NCI-H526 (cell line): ENCODE measurements around the gene TNFRSF12A.

Experiments
- DNase-seq, 2 experiments: peaks; one replicate each; lab custom pipeline; 2025; lab: John Stamatoyannopoulos, UW

The TNFRSF12A gene

DNA sequence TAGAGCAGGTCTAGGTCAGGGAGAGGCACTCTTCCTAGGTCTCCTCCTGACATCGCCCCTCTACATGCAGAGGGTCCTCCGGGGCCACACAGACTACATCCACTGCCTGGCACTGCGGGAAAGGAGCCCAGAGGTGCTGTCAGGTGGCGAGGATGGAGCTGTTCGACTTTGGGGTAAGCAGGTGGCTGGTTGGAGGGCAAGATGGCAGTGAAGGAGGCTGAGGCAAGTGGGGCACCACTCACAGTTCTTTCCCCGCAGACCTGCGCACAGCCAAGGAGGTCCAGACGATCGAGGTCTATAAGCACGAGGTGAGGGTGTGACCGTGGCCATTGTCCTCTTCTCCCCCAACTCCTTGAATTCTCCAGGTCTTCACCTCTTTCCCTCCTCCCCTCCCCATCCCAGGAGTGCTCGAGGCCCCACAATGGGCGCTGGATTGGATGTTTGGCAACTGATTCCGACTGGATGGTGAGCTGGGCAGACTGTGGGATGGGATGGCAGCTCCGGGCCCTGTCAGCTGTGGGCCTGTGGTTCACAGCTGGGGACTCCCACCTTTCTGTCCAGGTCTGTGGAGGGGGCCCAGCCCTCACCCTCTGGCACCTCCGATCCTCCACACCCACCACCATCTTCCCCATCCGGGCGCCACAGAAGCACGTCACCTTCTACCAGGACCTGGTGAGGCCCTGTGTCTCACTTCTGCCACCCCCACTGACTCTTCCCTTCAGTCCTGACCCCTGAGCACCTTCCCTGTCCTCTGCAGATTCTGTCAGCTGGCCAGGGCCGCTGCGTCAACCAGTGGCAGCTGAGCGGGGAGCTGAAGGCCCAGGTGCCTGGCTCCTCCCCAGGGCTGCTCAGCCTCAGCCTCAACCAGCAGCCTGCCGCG, 6.7 kb downstream of the TNFRSF12A start:
- no peak for DNase-seq

DNA sequence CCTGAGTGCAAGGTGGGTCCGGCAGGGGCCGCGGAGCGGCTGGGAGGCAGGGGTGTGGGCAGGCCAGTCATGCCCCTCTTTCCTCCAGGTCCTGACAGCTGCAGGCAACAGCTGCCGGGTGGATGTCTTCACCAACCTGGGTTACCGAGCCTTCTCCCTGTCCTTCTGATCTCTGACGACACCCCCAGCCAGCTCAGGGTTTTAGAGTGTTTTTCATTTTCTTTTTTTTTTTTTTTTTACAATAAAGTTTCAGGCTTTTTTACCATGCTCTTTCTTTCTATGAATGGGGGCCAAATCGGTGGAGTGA, 7.3 kb downstream of the TNFRSF12A start:
- no peak for DNase-seq

DNA sequence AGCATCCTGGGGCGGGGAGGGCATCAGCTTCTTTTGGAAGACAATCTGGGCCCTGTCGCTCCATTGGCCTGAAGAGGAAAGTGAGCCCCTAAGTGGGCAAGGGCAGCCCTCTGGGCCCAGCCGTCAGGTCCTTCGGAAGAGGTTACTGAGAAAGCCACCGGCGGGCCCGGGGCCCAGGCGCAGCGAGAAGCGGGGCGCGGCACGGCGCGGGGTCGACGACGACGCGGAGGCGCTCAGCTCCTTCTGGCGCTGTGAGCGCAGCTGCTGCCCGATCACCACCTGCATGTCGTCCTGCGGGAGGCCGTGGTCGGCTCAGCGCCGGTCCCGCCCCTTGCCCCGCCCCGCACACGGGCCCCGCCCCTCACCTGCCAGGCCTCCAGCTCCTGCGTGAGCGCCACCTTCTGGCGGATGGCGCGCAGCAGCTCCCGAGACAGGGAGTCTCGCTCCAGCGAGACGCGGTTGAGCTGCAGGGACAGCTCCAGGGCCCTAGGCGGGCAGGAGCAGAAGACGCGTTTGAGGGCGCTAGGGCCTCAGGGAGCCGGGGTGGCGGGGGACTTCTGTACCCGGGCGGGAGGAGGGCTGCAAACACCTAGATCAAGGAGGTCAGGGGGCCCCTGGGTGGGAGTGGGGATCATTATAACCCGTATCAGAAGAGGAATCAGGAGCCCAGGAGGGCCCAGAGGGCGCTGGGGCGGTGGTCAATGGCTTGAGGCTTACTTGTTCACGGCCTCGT, 8.0 kb downstream of the TNFRSF12A start:
- DNase-seq: peak; percentile 37 to 87

DNA sequence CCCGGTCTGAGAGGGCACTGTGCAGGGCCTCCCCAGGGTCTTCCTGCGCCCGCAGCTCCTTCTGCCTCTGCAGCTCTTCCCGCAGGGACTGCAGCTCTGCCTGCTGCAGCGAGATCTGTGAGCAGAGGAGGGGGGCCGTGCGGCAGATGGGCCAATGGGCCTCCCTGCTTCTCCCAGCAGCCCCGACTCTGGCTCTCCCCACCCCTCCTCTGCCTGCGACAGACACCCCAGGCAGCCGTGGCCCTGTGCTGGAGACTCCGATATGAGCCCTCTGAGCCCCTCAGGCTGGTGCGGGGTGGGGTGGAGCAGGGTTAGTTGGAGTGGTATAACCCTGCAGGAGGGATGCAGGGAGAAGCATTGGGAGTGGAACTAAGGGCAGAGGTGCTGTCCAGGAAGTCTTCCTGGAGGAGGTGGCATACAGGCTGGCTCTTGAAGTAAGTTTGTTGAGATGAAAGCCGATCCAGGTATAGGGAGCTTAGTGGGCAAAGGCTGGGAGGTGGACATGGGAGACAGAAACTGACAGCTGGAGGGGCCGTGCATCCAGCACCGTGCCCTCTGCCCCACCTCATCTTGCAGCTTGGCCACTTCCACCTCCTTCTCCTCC, 8.7 kb downstream of the TNFRSF12A start:
- no peak for DNase-seq

DNA sequence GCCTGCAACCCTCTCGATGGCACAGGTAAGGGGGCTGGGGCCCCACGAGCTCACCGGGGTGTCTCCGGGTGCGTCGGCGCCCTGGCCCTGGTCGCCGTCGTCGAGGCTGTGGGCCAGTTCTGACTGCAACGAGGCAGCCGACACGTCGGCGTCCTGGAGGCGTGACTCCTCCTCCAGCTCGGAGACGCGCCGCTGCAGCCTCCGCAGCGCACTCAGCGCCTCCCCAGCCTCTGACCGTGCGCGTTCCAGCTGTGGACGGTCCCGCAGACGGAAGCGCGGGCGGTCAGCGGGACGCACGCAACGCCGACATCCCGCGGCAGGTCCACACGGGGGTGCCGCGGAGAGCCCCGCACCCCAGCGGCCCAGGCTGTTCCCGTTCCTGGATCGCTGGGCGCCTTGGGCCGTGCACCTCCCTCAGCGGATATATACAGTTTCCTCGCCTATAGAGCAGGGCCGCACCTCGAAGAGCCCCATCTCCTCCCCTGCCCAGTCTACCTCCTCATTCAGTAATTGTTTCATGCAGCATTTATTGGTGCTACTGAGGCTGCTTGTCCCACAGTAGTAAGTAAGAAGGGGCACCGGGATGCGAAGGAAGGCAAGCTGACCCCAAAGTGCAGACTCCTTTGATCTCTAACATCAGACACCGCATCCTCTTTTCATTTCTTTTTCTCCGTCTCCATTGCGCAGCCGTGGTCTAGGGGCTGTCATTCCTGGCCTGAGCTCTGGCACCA, 9.5 kb downstream of the TNFRSF12A start:
- peak in 1 of 2 experiments; percentile 34 for DNase-seq

DNA sequence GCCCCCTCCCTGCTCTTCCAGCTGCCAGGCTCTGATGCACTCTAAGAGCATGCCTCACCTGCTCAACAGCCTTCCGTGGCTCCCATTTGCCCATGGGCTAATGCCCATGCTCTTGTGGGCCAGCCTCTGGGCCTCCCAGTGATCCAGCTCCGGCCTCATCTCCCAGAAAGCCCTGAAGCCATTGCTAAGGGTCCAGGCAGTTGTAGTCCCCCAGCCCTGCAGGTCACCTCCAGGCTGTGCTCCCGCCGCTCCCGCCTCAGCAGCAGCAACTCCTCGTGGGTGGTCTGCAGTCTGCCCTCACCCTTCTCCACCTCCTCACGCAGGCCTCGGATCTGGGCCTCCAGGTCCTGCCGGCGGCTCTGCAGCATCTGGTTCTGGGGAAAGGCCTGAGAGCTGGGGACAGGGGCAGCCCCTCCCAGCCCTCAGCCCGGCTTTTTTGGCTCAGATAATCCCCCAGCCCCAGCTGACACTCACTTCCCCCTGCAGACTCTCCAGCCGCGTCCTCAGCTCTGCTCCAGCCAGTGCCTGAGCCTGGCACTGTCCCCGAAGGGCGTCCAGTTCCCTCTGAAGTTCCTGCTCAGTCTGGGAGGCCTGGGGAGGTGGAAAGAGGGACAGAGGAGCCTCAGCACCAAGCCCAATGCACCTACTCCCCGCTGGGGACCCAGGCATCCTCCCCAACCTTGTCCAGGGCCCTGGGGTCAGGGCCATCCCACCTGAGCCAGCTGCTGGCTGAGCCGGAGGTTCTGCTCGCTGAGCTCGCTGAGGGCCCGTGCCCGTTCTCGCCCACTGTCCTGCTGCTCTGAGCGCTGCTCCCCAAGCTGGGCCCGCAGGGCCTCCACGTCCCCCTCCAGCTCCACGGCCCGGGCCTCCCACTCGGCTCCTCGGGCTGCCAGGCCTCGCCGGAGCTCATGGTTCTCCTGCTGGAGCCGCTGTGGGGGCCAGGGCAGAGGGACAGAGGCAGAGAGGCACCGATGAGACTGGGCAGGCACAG, 10.3 kb downstream of the TNFRSF12A start:
- DNase-seq: no peak

DNA sequence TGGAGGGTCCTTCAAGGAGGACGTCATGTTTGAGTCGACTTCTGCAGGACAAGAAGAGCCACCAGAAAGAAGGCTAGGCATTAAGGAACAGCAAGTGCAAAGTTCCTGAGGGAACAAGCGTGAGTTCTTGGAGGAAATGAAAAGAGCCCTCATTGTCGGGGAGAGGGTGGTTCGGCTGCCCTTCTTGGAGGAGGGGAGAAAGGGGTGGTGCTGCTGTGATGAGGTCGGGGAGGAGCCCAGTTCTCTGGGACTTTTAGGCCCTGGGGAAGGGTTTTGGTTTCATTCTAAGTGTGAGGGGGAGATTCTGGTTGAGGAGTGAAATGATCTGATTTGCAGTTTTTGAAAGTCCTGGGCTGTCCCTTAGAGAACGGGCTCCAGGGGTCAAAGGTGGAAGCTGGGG, 12.5 kb downstream of the TNFRSF12A start:
- DNase-seq: no peak

DNA sequence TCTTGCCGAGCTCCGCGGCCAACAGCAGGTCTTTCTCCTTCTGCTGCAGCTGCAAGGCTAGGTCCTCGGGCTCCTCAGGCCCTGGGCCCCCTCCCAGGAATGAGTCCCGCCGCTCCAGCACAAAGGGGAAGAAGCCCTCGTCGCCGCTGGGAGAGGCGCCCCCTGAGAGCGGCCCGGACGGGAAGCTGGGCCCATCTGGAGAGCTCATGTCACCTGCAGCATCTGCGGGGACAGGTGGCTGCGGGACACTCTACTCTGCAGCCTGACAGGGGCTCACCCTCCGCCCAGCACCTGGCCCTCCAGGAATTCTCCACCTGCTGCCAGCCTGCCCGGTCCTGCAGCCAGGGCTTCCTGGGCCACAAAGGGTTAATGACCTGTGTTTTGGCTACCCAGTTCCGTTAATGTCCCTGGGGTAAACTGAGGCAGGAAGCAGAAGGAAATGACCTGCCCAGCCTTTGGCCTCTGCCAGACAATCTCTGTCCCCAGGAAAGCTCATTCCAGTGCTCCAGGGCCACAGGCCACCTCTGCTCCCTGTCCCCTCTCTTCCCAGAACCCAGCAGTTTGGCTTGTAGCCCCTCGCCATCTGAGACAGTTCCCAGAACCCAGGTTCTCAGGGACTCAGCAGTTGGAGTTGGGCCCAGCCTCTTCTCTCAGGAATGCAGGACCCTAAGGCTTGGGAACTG, 15.3 kb downstream of the TNFRSF12A start:
- DNase-seq: no peak

DNA sequence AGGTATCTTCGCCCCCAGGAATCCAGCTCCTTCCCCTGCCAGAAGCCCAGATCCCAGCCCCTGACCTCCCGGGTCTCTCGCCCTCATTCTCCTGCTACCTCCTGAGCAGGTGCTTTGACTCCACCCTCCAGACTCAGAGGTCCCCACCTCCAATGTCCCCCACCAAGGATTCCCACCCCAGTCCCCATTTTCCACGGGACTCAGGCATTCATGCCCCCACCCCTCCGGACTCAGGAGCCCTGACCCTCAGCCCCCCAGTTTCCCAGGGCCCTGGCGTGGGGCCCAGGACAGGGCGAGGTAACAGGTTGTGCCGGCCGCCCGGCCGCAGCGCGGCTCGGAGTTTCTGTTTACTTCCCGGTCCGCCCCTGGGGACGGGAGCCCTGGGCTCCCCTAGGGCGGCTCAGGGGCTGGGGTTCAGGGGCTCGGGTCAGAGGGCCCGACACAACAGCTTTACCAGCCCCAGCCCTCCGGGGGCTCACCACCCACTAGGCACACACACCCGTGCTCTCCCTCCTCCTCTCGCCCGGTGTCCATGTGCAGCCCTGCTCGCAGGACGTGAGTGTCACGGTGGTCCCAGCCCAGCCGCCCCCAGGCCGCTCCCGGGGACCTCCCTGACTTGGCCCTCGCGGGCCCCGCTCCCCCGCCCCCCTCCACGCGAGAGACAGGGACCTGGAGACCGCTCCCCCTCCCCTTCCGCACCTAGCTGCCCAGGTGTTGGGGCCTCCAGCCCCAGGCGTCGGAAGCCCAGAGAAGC, 16.0 kb downstream of the TNFRSF12A start:
- no peak for DNase-seq

DNA sequence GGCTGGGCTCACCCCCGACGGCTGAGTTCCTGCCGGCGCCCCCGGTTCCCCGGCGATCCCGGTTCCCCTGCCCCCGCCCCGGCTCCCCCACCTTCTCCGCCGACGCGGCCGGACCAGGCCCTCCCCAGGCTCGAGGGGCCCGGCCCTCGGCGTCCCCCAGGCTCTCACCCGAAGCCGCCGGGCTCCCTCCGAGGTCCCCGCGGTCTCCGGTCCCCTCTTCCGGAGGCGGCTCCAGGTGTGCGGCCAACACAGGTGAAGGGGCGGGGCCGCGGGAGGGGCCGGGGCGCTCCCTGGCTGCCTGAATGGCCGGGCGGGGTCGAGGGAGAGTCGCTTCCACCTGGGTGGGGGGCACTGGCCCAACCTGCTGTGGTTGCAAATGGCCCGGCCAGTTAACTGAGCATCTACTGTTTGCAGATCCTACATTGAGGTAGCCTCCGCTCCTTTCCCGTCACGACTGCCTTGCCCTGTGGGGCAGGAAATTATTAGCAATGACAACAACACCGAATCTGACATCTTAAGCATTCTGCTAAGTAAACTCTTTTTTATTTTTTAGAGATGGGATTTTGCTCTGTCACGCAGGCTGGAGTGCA, 16.7 kb downstream of the TNFRSF12A start, which contains the start of gene BICDL2:
Gene BICDL2 (minus strand): TSS at position 219 of the 590 bp plus-strand sequence. CDS start 1,448 bp downstream, outside the sequence.
- DNase-seq: peak in 1 of 2 experiments; percentile 17

DNA sequence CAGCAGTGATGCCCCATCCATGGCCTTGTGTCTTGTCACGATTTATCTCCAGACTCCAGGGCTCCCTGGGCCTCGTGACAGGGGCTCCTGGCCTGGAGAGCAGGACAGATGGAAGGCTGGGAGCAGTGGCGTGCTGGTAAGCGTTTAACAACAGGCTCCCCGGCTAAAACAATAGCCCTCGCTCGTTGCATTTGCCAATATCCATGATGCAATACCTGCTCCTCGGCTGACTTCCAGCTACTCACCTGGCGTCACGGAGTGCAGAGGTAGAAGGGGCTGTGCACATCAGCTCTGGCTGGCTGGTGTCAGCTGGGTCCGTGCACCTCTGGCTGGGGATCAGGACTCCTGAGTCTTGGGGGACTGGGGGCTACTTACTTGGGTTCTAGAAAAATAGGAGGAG, 18.1 kb downstream of the TNFRSF12A start:
- DNase-seq: peak in 1 of 2 experiments; percentile 31

DNA sequence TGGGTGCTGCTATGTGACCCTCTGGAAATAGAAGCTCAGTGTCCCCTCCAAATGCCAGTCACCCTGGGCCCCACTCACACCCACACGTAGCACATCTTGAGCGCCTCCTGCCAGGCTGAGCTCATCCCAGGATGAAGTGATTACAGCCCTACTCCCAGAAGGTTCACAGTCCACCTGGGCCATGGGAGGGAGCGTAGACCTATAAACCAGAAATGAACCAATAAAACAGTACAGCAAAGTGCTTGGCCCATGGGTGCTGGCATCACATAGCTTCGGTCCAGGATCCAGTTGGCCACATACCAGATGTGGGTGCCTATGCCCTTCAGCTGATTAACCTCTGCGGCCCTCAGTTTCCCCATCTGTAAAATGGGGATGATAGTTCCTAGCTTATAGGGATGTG, 18.7 kb downstream of the TNFRSF12A start:
- no peak for DNase-seq

DNA sequence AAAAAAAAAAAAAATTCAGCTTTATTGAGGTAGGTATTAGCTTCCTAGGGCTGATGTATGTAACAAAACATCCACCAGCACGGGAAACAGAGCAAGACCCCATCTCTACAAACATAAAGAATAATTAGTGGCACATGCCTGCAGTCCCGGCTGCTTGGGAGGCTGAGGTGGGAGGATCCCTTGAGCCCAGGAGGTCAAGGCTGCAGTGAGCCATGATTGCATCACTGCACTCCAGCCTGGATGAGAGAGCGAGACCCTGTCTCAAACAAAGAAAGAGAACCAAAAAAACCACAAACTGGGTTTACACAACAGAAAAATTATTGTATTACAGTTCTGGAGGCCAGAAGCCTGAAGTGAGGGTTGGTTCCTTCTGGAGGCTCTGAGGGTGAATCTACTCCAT, 22.2 kb downstream of the TNFRSF12A start:
- DNase-seq: no peak

DNA sequence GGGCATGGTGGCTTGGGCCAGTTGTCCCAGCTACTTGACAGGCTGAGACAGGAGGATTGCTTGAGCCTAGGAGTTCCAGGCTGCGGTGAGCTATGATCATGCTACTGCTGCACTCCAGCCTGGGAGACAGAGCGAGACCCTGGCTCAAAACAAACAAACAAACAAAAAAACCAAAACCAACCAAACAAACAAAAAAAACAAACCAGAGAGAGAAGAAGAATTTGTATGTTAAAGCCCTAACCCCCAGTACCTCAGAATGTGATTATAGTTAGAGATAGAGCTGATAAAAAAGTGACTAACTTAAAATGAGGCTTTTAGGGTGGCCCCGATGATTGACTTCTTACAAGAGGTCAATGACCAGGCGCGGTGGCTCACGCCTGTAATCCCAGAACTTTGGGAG, 24.5 kb downstream of the TNFRSF12A start:
- DNase-seq: no peak

DNA sequence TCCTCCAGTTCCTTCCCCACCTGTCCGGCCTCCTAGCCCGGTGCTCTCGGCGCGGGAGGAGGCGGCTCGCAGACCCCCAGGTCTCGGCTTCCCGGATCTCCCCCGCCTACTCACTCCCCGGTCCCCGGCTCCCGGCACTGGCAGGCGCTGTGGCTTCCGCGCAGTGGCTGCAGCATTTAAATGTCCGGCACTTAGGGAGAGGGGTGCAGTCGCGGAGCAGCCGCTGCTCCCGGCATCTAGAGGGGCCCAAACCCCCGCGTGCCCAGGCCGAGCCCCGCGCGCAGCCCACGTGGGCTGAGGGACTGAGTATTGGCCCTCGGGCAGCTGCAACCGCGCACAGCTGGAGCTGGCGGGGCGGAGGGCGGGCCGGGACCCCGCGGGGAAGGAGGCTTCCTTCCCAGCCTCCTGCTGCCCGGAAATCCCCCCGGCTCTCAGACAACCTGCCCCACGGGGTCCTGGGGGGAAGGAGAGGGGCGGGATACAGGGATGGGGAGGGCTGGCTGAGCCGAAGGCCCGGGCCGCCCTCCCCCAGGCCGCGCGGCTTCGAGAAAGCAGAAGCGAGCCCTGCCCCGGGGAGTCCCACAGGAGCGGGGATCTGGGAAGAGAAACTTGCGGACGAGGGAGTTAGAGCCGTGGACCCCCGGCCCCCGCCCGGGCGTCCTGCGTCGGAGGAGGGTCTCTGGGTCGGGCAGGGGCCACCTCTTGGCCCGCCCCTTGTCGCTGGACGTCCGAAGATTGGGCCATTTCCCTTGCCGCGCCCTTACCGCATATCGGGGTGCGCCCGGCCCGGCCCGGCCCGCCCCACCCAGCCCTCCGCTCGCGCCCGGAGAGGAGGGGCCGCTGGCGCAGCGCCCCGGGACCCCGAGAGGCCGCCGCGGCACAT, 25.8 kb downstream of the TNFRSF12A start, which contains the start of gene MMP25:
Gene MMP25 (plus strand): TSS at position 804 of the 883 bp plus-strand sequence. CDS start 357 bp downstream, outside the sequence.
- DNase-seq: no peak

DNA sequence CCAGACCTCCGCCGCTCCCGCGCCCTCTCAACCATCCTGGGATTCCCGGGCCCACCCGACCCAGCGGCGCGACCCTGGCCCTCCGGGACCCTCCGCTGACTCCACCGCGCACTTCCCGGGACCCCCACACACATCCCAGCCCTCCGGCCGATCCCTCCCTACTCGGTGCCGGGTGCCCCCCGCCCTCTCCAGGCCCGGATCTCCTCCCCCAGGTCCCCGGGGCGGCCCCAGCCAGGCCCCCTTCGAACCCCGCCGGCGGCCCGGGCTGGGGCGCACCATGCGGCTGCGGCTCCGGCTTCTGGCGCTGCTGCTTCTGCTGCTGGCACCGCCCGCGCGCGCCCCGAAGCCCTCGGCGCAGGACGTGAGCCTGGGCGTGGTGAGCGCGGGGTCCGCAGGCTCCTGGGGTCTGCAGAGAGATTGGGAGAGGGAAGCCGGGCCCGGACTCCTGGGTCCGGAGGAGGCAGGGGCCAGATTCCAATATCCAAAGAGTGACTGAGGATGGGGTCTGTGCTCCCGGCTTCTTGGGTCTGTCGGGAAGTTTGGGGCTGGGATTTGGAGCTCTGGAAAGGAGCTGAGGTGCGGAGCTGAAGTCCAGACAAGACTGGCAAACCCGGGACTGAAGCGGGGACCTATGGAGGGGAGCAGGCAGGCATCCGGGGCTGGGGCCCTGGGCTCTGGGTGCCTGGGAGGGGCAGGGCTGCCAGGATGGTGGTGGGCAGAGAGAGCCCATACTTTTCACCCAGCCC, 26.6 kb downstream of the TNFRSF12A start:
- no peak for DNase-seq

DNA sequence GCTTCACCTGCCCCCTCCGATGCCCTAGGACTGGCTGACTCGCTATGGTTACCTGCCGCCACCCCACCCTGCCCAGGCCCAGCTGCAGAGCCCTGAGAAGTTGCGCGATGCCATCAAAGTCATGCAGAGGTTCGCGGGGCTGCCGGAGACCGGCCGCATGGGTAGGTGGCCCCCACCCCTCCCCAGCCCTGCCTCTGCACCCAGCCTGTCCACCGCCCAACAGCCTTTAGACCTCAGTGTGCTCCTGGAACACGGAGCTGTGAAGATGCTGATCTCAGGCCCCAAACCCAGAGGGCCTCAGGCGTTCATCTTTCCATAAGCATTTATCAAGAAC, 27.2 kb downstream of the TNFRSF12A start:
- DNase-seq: no peak
